ENCODE data around the gene EHD2. TPM values are rescaled to one million over a fixed set of nuclear protein-coding genes. Genes with fewer than 3 reads are reported as not detected.

EHD2 gene
- polyA plus RNA-seq, 1 donor from 2014 or later: not detected

- Histone ChIP-seq H3K27ac (ENCODE audit: low read length) (no peak overlapping the region), H2AFZ (ENCODE audit: low read depth, low read length) (no peak overlapping the region), H3K9me2 (ENCODE audit: insufficient read depth, low read length) (no peaks in the 10 kb centered on the region), H3K4me3 (ENCODE audit: low read length) (no peak overlapping the region), H4K20me1 (ENCODE audit: insufficient read depth) (no peaks in the 10 kb centered on the region), H3F3A (ENCODE audit: insufficient read depth, low read length, poor library complexity, severe bottlenecking) (no peaks in the 10 kb centered on the region), H3K27me3 (ENCODE audit: insufficient read depth, low read depth, low read length) (no peaks in the 10 kb centered on the region), H3K79me2 (replicated peaks; ENCODE audit: insufficient read depth, low read length) (peaks cover 3% of the 10 kb centered on the region), H3K36me3 (ENCODE audit: insufficient read depth, low read length) (no peaks in the 10 kb centered on the region), H3K4me2 (ENCODE audit: low read length) (no peak overlapping the region), H3K9ac (ENCODE audit: low read length) (no peak overlapping the region), H3K9me3 (ENCODE audit: low read length) (no peaks in the 10 kb centered on the region)
- TF ChIP-seq EZH2 (IDR thresholded peaks at IDR 0.05; ENCODE audit: borderline replicate concordance, insufficient read depth, low read length, poor library complexity, severe bottlenecking) (no peak), TAF1 (IDR thresholded peaks at IDR 0.05; ENCODE audit: low read depth) (no peak), EP300 (conservative IDR thresholded peaks at IDR 0.05; ENCODE audit: poor library complexity, severe bottlenecking) (no peak), SMC3 (conservative IDR thresholded peaks at IDR 0.05; ENCODE audit: poor library complexity) (no peak), MXI1 (conservative IDR thresholded peaks at IDR 0.05; ENCODE audit: poor library complexity, severe bottlenecking) (no peak), RAD21 (conservative IDR thresholded peaks at IDR 0.05) (no peak), POLR2AphosphoS5 (IDR thresholded peaks at IDR 0.05) (no peak)
- TF ChIP-seq, protein P1, sequence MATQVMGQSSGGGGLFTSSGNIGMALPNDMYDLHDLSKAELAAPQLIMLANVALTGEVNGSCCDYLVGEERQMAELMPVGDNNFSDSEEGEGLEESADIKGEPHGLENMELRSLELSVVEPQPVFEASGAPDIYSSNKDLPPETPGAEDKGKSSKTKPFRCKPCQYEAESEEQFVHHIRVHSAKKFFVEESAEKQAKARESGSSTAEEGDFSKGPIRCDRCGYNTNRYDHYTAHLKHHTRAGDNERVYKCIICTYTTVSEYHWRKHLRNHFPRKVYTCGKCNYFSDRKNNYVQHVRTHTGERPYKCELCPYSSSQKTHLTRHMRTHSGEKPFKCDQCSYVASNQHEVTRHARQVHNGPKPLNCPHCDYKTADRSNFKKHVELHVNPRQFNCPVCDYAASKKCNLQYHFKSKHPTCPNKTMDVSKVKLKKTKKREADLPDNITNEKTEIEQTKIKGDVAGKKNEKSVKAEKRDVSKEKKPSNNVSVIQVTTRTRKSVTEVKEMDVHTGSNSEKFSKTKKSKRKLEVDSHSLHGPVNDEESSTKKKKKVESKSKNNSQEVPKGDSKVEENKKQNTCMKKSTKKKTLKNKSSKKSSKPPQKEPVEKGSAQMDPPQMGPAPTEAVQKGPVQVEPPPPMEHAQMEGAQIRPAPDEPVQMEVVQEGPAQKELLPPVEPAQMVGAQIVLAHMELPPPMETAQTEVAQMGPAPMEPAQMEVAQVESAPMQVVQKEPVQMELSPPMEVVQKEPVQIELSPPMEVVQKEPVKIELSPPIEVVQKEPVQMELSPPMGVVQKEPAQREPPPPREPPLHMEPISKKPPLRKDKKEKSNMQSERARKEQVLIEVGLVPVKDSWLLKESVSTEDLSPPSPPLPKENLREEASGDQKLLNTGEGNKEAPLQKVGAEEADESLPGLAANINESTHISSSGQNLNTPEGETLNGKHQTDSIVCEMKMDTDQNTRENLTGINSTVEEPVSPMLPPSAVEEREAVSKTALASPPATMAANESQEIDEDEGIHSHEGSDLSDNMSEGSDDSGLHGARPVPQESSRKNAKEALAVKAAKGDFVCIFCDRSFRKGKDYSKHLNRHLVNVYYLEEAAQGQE (IDR thresholded peaks at IDR 0.05; ENCODE audit: borderline replicate concordance): no peak
- TF ChIP-seq, protein P2, sequence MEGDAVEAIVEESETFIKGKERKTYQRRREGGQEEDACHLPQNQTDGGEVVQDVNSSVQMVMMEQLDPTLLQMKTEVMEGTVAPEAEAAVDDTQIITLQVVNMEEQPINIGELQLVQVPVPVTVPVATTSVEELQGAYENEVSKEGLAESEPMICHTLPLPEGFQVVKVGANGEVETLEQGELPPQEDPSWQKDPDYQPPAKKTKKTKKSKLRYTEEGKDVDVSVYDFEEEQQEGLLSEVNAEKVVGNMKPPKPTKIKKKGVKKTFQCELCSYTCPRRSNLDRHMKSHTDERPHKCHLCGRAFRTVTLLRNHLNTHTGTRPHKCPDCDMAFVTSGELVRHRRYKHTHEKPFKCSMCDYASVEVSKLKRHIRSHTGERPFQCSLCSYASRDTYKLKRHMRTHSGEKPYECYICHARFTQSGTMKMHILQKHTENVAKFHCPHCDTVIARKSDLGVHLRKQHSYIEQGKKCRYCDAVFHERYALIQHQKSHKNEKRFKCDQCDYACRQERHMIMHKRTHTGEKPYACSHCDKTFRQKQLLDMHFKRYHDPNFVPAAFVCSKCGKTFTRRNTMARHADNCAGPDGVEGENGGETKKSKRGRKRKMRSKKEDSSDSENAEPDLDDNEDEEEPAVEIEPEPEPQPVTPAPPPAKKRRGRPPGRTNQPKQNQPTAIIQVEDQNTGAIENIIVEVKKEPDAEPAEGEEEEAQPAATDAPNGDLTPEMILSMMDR (IDR thresholded peaks at IDR 0.05; ENCODE audit: poor library complexity, severe bottlenecking): no peak
Observed at GRCh38 chr19:47682939-47683338, 30.3 kb upstream of the EHD2 start.

- H3K27ac ChIP-seq (ENCODE audit: low read length): no peak overlapping the region
- H3K9me3 ChIP-seq (ENCODE audit: low read length): no peaks in the 10 kb centered on the region
- H3K4me3 ChIP-seq (ENCODE audit: low read length): no peak overlapping the region
- H3K4me2 ChIP-seq (ENCODE audit: low read length): no peak overlapping the region
- no peaks in the 10 kb centered on the region for H3K9me2 ChIP-seq (ENCODE audit: insufficient read depth, low read length)
- H3F3A ChIP-seq (ENCODE audit: insufficient read depth, low read length, poor library complexity, severe bottlenecking): no peaks in the 10 kb centered on the region
- no peak overlapping the region for H2AFZ ChIP-seq (ENCODE audit: low read depth, low read length)
- no peaks in the 10 kb centered on the region for H3K36me3 ChIP-seq (ENCODE audit: insufficient read depth, low read length)
- no peak overlapping the region for H3K9ac ChIP-seq (ENCODE audit: low read length)
- H3K27me3 ChIP-seq (ENCODE audit: insufficient read depth, low read depth, low read length): no peaks in the 10 kb centered on the region
- H4K20me1 ChIP-seq (ENCODE audit: insufficient read depth): no peaks in the 10 kb centered on the region
- peaks cover 3% of the 10 kb centered on the region for H3K79me2 ChIP-seq (replicated peaks; ENCODE audit: insufficient read depth, low read length)
- TF ChIP-seq MXI1 (conservative IDR thresholded peaks at IDR 0.05; ENCODE audit: poor library complexity, severe bottlenecking) (no peak), EP300 (conservative IDR thresholded peaks at IDR 0.05; ENCODE audit: poor library complexity, severe bottlenecking) (no peak)
- TF ChIP-seq, protein P1 (IDR thresholded peaks at IDR 0.05; ENCODE audit: borderline replicate concordance): no peak
Observed at GRCh38 chr19:47686679-47687450, 26.4 kb upstream of the EHD2 start.

Data from neural cell (in vitro differentiated cells).